HG03575 (cell line): ENCODE measurements around the gene GBA3.

Source experiments
- ATAC-seq: cut with Tn5 transposase; IDR thresholded peaks from one replicate; pipeline ENCODE4 v1.9.1; 2021; ENCODE audit not compliant: unreplicated experiment, insufficient number of reproducible peaks, low FRiP score; ENCODE audit errors: extremely low read depth

Gene GBA3

DNA sequence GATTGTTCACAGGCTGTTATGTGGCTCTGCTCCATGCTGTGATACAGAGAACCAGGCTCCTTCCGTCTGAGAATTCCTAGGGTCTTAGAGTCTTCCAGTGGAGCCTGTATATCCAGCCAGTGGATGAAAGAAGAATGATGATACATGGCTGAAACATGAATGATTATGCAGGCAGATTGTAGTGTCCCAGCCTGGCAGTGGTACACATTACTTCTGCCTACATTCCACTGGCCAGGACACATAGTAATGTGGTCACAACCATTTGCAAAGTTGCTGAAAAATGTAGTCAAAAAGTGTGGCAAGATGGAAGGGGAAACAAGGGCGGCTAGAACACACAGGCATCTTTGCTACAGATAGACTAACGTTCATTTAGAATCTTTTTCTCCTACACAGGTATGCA, 4.5 kb upstream of the GBA3 start:
- ATAC-seq, result no peak

DNA sequence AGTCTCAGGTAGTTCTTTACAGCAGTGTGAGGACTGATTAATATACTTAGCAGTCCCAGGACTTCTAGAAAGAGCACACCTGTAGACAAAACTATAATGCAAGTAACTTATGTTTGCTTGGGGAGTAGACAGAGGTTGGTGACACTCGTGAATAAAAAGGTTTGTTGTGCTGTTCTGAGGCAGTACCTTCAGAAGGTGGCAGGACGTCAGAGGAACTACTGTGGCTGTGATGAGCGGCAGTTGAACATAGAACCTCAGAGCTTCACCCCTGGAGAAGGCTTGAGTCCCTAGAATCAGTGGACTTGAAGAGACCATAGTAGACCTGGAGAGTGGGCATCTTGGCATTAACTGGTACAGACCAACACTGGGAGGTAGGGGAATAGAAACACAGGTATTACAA, 3.3 kb upstream of the GBA3 start:
- ATAC-seq, result no peak

DNA sequence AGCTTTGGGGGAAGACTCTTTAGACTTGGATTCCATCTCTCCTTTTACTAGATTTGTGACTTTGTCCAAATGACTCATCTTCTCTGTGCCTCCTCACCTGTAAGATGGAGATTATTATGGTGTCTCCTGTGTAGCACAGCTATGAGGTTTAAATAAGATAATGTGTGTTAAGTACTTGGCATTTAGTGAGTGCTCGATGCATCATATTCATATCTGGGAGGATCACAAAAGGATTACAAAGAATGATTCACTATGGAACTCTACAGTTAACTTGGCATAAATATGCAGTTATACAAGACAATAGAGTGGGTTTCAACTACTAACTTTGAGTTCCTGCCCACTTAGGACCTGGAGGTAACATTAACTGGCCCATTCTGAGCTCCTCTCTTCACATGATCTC, 2.3 kb downstream of the GBA3 start:
- no peak for ATAC-seq

DNA sequence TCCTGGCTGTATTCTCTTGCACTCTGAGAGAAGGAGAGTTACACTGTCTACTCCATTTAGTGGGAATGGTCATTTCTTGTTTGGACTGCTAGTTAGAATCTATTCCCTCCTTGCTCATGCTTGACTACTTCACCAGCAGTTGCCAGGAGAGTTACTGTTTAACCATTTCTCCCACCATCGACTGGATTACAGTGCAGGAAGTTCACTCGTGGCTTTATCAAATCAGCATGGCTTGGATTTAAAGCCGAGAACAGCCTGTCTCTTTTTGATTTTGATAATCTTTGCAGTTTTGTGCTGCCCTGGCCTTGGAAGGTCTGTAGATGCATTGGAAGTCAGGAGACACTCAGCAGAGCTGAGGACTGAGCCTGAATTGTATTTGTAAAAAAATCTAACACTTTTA, 3.2 kb downstream of the GBA3 start:
- no peak for ATAC-seq

DNA sequence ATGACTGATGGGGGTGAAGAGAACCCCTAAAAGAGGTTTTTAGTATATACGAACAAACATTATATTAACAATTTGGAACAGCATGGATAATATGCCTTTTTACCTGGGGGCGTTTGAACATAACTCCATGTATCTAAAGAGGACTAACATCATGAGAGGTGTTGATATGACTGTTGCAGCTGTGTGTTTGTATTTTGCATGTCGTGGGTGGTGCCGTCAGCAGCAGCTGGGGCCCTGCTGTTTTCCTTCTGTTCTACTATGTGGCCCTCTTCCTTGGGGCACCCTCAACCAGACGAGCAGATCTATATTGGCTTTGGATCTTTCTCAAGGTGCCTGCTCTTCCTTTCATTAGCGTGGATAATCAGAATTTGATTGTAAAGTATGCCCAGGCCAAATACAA, 11.2 kb downstream of the GBA3 start:
- no peak for ATAC-seq

DNA sequence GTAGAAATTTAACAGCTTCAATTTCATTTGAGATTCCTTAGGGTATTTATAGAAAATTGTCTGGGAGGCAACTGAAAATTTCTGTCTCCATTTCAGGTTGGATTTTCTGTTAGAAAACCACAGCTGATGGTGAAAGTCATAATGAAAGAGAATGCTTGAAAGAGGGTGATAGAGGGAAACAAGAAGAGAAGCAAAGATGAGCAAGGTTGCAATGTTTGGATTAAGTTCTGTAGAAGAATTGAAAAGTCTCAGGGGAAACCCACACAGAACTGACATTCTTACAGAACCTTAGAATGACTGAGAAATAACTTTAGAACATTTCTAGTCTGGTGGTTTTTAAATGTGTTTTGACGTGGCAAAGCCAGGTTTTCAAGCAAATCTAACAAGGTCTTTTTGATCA, 14.7 kb downstream of the GBA3 start:
- no peak for ATAC-seq

DNA sequence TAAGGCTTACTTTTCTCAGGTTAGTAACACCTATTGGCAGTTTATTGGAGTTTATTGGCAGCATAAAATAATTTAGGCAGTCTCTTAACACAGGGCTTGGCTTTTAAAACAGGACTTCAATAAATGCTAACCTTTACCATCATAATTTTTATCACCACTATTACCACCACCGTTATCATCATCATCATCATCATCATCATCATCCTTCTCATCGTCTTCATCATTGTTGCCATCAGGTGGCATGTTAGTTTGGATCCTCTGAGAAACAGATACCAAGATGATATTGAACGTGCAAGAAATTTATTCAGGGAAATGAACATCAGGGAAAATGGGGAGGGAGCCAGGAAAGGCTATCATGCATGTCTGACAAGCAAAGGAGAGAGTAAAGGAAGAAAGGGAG, 16.2 kb downstream of the GBA3 start:
- ATAC-seq, result no peak

DNA sequence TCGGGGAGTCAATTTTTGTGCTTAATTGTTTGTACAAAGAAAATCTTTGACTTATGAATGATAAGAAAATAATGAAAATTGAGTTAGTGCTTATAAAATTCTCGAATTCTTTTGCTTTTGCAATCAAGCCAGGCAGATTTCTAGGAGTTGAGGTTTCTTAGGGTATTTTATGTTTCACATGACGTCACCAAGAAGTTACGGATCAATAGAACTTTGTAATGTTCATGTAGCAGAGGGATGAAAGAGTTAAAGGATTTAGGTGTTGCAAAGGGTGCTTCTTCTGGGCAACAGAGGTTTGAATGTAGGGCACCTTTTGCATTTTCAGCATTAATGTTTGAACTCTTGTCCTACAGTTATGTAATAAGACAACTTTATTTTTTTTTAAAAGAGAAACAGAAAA, 19.4 kb downstream of the GBA3 start:
- no peak for ATAC-seq

DNA sequence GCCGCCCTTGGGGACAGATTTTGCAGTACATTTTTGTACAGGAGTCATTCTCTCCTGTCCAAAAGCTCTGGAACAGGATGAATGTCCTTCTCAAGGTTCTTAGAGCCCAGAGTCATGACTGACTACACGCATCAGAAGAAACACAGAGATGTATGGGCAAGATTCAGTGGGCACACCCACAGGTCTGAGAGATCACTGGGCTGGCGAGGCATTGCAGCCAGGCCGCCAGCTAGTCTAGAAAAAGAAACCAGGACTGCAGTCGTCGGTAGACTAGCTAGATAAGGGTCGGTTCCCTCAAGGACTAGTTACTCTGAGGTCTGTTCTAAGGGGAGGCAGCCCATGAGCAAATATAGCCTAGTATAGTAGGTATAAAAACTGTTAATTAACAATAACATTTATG, 19.8 kb downstream of the GBA3 start:
- ATAC-seq, result no peak

DNA sequence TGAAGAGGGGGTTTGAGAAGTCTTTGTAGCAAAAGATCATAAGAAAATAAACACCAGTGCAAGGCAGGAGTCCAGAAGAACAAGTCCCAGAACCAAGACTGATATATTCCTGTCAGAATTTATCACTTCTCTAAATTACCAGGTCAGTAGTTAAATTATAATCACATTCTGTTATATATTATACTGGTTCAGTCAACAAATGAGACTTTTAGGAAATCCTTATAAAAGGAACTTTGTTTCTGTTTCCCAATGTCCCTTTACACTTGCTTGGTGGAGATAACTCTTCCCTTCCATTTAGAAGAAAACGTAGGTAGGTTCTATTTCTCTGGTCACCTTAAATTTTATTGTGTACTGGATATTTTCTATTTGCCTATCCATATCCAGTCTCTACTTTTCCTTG, 21.1 kb downstream of the GBA3 start:
- ATAC-seq, result no peak

DNA sequence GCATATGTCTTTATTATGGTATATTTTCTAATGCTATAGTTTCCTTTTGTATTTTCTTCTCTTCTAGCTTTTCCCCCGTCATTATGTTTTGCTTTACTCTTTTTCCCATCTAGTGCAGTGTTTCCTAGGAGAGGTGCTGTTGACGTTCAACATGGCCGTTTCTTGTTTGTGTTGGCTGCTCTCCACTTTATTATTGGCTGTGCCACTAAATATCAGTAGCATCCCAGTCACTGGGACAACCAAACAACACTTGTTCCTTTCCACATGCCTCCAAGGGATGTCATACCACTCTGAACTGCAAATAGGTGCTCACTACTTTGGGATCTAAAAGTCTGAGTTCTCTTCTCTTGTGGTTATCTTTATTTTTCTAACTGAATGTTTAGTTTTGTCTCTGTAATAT, 26.5 kb downstream of the GBA3 start:
- no peak for ATAC-seq

DNA sequence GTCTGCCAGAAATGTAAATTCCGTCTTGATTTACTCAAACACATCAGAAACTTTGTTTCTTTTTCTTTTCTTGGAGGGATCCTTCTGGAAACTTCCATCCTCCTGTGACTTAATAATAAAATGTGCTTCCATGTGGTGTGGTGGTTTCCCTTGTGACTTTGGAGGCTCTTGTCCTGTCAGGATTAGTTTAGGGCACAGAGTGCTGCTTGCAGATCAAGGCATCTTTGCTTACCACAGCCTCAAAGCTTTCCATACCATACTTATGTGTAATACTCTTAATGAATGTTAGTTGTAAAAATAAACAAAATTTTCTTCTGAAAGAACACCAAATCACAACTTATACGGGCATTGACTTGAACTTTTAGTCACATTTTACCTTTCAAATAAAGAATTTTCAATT, 27.4 kb downstream of the GBA3 start:
- no peak for ATAC-seq

DNA sequence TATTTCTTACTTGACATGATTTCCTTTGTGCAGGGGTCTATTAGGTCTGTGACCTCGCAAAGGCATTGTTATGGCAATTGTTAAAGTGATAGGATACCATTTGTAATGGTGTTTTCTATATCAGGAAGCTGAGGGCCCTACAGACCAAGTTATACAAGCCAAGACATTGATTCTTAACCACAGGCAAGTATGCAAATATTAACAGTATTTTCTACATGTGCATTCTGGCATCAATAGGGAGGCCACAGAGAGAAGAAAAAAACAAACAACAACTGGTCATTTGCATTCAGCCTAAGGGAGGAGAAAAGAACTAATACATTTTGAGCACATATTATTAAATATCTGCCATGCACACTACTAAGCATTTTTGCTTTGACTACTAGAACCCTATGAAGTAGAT, 28.5 kb downstream of the GBA3 start:
- no peak for ATAC-seq

DNA sequence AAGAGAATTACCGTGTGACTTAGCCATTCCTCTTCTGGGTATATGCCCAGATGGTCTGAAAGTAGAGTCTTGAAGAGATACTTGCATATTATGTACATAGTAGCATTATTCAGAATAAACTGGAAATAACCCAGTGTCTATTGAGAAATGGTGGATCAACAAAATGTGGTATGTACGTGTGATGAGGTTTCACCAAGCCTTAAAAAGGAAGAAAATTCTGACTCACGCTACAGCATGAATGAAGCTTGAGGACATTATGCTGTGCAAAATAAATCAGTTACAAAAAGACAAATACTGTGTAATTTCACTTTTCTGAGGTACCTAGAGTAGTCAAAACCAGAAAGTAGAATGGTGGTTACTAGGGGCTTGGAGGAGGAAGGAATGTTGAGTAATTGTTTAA, 37.3 kb downstream of the GBA3 start:
- no peak for ATAC-seq

DNA sequence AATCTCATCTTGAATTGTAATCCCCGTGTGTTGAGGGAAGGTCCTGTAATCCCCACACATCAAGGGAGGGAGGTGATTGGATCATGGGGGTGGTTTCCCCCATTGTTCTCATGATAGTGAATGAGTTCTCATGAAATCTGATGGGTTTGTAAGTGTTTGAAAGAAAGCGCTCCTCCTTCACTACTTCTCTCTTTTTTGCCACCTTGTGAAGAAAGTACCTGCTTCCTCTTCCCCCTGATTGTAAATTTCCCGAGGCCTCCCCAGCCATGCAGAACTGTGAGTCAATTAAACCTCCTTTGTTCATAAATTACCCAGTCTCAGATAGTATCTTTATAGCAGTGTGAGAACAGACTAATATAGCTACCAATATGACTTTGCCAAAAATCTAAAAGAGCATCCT, 41.1 kb downstream of the GBA3 start:
- ATAC-seq, result no peak

DNA sequence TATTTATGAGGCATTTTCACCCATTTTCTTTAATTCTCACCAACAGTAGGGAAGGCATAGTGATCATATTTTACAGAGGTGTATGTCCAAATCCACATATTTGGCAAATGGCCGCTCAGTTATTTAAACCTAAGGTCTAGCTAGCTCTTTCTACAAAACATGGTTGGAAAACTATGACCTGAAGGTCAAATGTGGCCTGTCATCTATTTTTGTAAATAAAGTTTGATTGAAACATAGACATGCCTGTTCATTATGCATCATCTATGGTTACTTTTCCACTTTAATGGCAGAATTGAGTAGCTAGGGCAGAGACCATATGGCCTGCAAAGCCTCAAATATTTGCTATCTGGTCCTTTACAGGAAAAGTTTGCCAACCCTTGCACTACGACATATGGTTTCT, 44.2 kb downstream of the GBA3 start:
- ATAC-seq, result no peak

DNA sequence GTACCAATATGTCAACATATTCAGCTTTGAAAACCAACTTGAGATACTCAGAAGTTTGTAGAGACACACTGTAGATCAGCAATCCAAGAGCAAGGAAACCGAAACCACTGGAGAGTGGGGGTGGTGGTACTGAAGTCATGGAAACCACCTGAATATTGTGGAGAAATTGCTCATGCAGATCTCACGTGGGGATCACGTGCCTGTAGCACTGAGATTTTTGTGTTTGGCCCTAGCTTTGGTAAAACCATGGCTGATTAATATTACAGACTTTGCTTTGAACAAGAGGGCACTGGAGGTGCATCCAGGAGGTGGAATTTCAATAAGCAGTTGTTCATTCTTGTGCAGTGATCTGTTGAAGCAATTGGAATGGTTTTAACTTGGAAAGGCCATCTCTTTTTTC, 47.2 kb downstream of the GBA3 start:
- no peak for ATAC-seq

DNA sequence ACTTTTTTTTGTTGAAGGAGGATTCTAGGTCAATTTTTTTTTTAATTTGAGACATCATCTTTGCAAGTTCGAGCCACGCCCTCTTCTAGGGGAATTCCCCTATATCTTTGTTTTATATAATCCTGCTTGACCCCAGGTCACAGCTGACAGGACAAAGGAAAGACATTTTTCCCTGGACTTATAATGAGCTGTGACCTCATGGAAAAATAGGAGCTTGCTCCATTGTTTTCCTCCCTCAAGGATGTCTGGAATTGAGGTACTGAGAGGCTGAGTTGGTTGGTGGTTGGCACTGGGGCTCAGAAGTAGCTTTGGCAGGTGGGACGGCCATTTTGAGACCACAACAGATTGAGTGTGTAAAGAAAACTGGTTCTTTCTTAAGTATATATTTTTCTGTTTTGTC, 49.0 kb downstream of the GBA3 start:
- no peak for ATAC-seq

DNA sequence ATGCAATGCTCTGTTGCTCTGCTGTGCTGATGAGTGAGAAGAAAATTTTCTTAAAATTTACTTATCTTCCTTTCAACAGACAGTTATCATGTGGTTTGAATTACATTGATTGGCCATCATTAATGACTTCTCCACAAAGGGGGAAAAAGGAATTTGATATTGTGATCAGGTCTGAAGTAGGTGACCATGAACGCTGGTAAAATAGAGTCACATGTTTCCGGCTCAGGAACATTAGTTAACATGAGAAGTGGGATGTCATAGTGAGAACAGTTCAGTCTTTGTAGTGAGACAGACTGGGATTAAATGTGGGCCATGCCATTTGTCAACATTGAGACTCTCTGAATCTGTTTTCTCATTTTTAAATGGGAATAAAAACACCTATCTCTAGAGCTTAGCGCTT, 50.6 kb downstream of the GBA3 start:
- ATAC-seq, result no peak

DNA sequence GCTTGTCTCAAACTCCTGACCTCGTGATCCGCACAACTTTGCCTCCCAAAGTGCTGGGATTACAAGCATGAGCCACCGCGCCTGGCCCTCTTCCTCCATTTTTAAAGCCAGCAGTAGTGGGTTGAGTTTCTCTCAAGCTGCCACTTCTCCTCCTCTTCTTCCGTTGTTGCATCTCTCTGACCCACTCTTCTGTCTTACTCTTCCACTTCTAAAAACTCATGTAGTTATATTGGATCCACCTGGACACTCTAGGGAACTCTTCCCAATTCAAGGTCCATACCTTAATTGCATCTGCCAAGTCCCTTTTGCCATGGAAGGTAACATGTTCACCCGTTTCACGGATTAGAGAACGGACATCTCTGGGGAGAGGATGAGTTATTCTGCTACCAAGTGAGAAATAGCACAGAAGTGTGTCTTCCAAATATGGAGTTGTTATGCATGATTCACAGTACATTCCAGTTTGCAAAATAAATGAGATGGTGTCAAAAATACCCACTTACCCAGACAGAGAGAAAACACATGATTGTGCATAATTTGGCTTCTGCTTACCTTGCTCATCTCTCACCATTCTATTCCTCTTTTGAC, 51.8 kb downstream of the GBA3 start:
- no peak for ATAC-seq

DNA sequence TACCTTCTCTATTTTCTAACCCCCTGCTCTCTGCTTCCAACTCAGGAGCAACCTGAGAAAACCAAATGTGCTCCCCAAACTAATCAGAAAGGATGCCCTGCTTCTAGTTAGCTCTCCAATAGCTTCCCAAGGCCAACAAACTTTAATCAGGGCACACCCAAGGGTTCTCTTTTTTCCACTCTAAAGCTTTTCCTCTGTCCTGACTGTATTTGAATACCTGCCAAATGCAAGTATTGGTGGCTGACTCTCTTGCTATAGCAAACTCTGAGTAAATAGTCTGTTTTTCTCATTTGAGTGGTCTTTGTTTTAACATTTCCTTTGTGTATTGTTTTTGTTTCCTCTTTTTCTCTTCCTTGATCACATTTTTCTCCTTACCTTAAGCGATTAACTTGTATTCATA, 52.5 kb downstream of the GBA3 start:
- ATAC-seq, result no peak

DNA sequence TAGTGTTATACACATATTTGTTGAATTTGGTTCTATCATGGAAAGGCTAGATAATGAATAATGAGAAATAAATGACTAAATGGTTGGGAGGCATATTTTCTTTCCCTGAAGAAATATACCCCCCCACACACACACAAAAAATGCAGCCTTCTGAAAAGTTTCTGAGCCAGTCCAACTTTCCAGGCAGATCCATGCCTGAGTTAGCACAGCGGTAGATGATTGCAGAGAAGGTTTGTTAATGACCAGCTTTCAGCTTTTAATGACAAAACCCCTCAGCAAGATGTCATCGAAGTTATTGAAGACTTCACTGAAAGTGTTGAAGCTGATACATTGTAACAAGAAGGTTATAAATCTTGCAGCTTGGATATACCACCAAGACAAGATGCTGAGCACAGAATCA, 61.4 kb downstream of the GBA3 start:
- no peak for ATAC-seq
